Adrenal gland (tissue), 5 donors: ENCODE measurements around the gene AFAP1.

Experiments used
- POLR2A ChIP-seq, 2 donors: fragments of 450-650 bp; IDR thresholded peaks; one replicate each; pipeline ENCODE4 v1.6.1; 2017; ENCODE audit warnings: antibody characterized with exemption in 2 of 2, mild to moderate bottlenecking in 2 of 2, moderate library complexity in 1 of 2
- TF ChIP-seq, protein P1 (sequence below), 6 experiments: fragments of 450-650 bp in 4 of 6; fragments of 200-600 bp in 2 of 6; sonication (generic) in 1 of 6; IDR thresholded peaks; 1 replicate in 5 of 6; 2 replicates in 1 of 6; pipeline versions ENCODE4 v1.5.1 to v1.8.0; 2016 to 2021; ENCODE audit warnings: antibody characterized with exemption in 6 of 6, mild to moderate bottlenecking in 2 of 6, moderate library complexity in 1 of 6
- donor health status: DM: no; HTN: no; CAD: no.

DNA sequence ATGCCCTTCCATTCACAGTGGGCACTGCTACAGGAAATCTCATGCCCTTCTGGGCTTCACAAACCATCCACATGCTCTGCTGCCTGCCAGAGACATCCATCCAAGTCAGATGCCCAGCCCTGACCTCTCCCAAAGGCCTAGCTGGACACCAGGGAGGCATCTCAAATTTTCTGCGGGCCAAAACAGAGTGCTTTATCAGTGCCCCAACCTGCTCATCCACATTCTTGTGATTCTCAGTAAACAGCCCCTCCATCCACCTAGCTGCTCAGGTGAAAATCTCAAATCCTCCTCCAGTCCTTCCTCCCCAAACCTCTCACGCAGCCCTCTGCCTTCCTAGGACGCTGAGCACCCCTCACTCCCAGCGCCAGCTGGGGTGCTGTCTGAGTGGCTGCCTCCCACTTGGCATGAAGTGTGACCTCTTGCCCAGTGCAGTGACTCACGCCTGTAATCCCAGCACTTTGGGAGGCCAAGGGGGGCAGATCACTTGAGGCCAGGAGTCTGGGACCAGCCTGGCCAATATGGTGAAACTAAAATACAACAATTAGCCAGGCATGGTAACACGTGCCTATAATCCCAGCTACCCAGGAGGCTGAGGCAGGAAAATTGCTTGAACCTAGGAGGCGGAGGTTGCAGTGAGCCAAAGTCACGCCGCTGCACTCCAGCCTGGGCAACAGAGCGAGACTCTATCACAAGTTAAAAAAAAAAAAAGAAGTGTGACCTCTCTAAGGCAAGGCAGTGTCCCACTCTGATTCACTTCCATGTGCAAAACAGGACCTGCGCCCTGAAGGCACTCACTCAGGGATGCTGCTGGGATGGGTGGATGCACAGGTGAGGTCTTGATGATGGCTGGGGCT lies 1.7 kb upstream of the AFAP1 start:
- TF ChIP-seq, protein P1, sequence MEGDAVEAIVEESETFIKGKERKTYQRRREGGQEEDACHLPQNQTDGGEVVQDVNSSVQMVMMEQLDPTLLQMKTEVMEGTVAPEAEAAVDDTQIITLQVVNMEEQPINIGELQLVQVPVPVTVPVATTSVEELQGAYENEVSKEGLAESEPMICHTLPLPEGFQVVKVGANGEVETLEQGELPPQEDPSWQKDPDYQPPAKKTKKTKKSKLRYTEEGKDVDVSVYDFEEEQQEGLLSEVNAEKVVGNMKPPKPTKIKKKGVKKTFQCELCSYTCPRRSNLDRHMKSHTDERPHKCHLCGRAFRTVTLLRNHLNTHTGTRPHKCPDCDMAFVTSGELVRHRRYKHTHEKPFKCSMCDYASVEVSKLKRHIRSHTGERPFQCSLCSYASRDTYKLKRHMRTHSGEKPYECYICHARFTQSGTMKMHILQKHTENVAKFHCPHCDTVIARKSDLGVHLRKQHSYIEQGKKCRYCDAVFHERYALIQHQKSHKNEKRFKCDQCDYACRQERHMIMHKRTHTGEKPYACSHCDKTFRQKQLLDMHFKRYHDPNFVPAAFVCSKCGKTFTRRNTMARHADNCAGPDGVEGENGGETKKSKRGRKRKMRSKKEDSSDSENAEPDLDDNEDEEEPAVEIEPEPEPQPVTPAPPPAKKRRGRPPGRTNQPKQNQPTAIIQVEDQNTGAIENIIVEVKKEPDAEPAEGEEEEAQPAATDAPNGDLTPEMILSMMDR (IDR thresholded peaks at IDR 0.05): no peak
- TF ChIP-seq POLR2A (IDR thresholded peaks at IDR 0.05): no peak
